ENCODE data around the gene LAMTOR5. TPM values are rescaled to one million over a fixed set of nuclear protein-coding genes. Genes with fewer than 3 reads are reported as not detected.
A peak's percentile ranks its signal among the peaks of the same experiment; 100 is the strongest.

LAMTOR5 gene
- total and polyA plus RNA-seq, 2 of the 13 experiments (the other 11 are each of a cell fraction or from before 2014, with no cell fraction given), result 96.7 to 400 TPM

GRCh38 chr1:110433803-110434202 is 26.3 kb upstream of the LAMTOR5 start (continued):
- TF ChIP-seq, protein P1, sequence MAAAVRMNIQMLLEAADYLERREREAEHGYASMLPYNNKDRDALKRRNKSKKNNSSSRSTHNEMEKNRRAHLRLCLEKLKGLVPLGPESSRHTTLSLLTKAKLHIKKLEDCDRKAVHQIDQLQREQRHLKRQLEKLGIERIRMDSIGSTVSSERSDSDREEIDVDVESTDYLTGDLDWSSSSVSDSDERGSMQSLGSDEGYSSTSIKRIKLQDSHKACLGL (CRISPR knock-in tag; IDR thresholded peaks at IDR 0.05), result no peak
- TF ChIP-seq, protein P2, sequence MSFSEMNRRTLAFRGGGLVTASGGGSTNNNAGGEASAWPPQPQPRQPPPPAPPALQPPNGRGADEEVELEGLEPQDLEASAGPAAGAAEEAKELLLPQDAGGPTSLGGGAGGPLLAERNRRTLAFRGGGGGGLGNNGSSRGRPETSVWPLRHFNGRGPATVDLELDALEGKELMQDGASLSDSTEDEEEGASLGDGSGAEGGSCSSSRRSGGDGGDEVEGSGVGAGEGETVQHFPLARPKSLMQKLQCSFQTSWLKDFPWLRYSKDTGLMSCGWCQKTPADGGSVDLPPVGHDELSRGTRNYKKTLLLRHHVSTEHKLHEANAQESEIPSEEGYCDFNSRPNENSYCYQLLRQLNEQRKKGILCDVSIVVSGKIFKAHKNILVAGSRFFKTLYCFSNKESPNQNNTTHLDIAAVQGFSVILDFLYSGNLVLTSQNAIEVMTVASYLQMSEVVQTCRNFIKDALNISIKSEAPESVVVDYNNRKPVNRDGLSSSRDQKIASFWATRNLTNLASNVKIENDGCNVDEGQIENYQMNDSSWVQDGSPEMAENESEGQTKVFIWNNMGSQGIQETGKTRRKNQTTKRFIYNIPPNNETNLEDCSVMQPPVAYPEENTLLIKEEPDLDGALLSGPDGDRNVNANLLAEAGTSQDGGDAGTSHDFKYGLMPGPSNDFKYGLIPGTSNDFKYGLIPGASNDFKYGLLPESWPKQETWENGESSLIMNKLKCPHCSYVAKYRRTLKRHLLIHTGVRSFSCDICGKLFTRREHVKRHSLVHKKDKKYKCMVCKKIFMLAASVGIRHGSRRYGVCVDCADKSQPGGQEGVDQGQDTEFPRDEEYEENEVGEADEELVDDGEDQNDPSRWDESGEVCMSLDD (CRISPR knock-in tag; IDR thresholded peaks at IDR 0.05; ENCODE audit: borderline replicate concordance), result no peak
- TF ChIP-seq FOSL2 (CRISPR knock-in tag; IDR thresholded peaks at IDR 0.05) (0 out of 2 replicates have a peak, but pooled peaks have one; percentile 15), MIER3 (CRISPR knock-in tag; IDR thresholded peaks at IDR 0.05; ENCODE audit: borderline replicate concordance) (no peak), EZH2 (conservative IDR thresholded peaks at IDR 0.05; ENCODE audit: low read depth, low read length) (no peak), SMARCC2 (IDR thresholded peaks at IDR 0.05) (no peak), ZNF335 (CRISPR knock-in tag; IDR thresholded peaks at IDR 0.05) (no peak), HDAC1 (CRISPR knock-in tag; IDR thresholded peaks at IDR 0.05) (no peak), KLF9 (CRISPR knock-in tag; IDR thresholded peaks at IDR 0.05; ENCODE audit: low read depth) (no peak), MLLT10 (CRISPR knock-in tag; IDR thresholded peaks at IDR 0.05) (no peak), ZNF784 (CRISPR knock-in tag; IDR thresholded peaks at IDR 0.05; ENCODE audit: borderline replicate concordance) (no peak), SALL1 (CRISPR knock-in tag; IDR thresholded peaks at IDR 0.05) (no peak), ZNF776 (CRISPR knock-in tag; IDR thresholded peaks at IDR 0.05) (no peak), CEBPB (IDR thresholded peaks at IDR 0.05; ENCODE audit: borderline replicate concordance, low read depth, low read length) (peak; percentile 87), ZFX (CRISPR knock-in tag; IDR thresholded peaks at IDR 0.05; ENCODE audit: low read depth) (peak; percentile 36; the same call in 1 of the 2 replicates)
- TF ChIP-seq, protein P3, sequence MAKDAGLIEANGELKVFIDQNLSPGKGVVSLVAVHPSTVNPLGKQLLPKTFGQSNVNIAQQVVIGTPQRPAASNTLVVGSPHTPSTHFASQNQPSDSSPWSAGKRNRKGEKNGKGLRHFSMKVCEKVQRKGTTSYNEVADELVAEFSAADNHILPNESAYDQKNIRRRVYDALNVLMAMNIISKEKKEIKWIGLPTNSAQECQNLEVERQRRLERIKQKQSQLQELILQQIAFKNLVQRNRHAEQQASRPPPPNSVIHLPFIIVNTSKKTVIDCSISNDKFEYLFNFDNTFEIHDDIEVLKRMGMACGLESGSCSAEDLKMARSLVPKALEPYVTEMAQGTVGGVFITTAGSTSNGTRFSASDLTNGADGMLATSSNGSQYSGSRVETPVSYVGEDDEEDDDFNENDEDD (CRISPR knock-in tag; IDR thresholded peaks at IDR 0.05; ENCODE audit: borderline replicate concordance), result no peak
- TF ChIP-seq, protein P4, sequence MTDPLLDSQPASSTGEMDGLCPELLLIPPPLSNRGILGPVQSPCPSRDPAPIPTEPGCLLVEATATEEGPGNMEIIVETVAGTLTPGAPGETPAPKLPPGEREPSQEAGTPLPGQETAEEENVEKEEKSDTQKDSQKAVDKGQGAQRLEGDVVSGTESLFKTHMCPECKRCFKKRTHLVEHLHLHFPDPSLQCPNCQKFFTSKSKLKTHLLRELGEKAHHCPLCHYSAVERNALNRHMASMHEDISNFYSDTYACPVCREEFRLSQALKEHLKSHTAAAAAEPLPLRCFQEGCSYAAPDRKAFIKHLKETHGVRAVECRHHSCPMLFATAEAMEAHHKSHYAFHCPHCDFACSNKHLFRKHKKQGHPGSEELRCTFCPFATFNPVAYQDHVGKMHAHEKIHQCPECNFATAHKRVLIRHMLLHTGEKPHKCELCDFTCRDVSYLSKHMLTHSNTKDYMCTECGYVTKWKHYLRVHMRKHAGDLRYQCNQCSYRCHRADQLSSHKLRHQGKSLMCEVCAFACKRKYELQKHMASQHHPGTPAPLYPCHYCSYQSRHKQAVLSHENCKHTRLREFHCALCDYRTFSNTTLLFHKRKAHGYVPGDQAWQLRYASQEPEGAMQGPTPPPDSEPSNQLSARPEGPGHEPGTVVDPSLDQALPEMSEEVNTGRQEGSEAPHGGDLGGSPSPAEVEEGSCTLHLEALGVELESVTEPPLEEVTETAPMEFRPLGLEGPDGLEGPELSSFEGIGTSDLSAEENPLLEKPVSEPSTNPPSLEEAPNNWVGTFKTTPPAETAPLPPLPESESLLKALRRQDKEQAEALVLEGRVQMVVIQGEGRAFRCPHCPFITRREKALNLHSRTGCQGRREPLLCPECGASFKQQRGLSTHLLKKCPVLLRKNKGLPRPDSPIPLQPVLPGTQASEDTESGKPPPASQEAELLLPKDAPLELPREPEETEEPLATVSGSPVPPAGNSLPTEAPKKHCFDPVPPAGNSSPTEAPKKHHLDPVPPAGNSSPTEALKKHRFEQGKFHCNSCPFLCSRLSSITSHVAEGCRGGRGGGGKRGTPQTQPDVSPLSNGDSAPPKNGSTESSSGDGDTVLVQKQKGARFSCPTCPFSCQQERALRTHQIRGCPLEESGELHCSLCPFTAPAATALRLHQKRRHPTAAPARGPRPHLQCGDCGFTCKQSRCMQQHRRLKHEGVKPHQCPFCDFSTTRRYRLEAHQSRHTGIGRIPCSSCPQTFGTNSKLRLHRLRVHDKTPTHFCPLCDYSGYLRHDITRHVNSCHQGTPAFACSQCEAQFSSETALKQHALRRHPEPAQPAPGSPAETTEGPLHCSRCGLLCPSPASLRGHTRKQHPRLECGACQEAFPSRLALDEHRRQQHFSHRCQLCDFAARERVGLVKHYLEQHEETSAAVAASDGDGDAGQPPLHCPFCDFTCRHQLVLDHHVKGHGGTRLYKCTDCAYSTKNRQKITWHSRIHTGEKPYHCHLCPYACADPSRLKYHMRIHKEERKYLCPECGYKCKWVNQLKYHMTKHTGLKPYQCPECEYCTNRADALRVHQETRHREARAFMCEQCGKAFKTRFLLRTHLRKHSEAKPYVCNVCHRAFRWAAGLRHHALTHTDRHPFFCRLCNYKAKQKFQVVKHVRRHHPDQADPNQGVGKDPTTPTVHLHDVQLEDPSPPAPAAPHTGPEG (CRISPR knock-in tag; IDR thresholded peaks at IDR 0.05), result no peak
- TF ChIP-seq, protein P5, sequence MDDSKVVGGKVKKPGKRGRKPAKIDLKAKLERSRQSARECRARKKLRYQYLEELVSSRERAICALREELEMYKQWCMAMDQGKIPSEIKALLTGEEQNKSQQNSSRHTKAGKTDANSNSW (CRISPR knock-in tag; IDR thresholded peaks at IDR 0.05; ENCODE audit: borderline replicate concordance), result no peak

All from HepG2 (cell line).